Measurements from ENCODE around the gene MLLT10. TPM values are rescaled to one million over a fixed set of nuclear protein-coding genes. Genes with fewer than 3 reads are reported as not detected.

The MLLT10 gene
- total RNA-seq, 4 donors from 2014 or later, result 42.8 to 283 (median 48.5) TPM

- peak overlapping the region; percentile 58 for H3K4me3 ChIP-seq (ENCODE audit: low read depth, poor library complexity, severe bottlenecking)
- intact Hi-C loops (cut with DNase I; ENCODE audit: low total_unique reads), result loop anchor here (5.0 to 10.0 kb wide), 2 partner anchors 211 to 456 kb away; no protein-coding TSS in a partner anchor
- TF ChIP-seq CTCF (IDR thresholded peaks at IDR 0.05) (peak in 1 of 3 donors; percentile 61), POLR2A (IDR thresholded peaks at IDR 0.05) (no peak)
- DNase-seq (ENCODE audit: low spot score in 2 of 2), result peak; percentile 70 to 95
- 0% methylated on average over 36 to 46 of the region's 58 CpGs for WGBS, 2 donors
Measured at GRCh38 chr10:21495752-21496342, 38.2 kb upstream of the MLLT10 start.

GRCh38 chr10:21496343-21497176, 37.5 kb upstream of the MLLT10 start:
- peak in 1 of 2 donors; percentile 87 for DNase-seq (ENCODE audit: low spot score in 2 of 2)
- peak overlapping the region; percentile 58 for H3K4me3 ChIP-seq (ENCODE audit: low read depth, poor library complexity, severe bottlenecking)
- 1% methylated on average over 48 to 69 of the region's 72 CpGs for WGBS, 2 donors
- TF ChIP-seq CTCF (IDR thresholded peaks at IDR 0.05), result no peak
- TF ChIP-seq POLR2A (IDR thresholded peaks at IDR 0.05), result no peak
- intact Hi-C loops (cut with DNase I; ENCODE audit: low total_unique reads), result loop anchor here (5.0 to 10.0 kb wide), 2 partner anchors 212 to 456 kb away; no protein-coding TSS in a partner anchor

GRCh38 chr10:21497177-21497807, 36.7 kb upstream of the MLLT10 start:
- 2 to 4% methylated on average over 20 to 35 of the region's 37 CpGs for WGBS, 2 donors
- DNase-seq (ENCODE audit: low spot score in 2 of 2), result peak; percentile 83 to 97
- intact Hi-C loops (cut with DNase I; ENCODE audit: low total_unique reads), result loop anchor here (5.0 to 10.0 kb wide), 2 partner anchors 212 to 455 kb away; no protein-coding TSS in a partner anchor
- H3K4me3 ChIP-seq (ENCODE audit: low read depth, poor library complexity, severe bottlenecking), result peak overlapping the region; percentile 58
- TF ChIP-seq CTCF (IDR thresholded peaks at IDR 0.05), result no peak
- TF ChIP-seq POLR2A (IDR thresholded peaks at IDR 0.05), result no peak

- WGBS, 2 donors, result 90 to 92% methylated on average over 2 of the region's 2 CpGs
- intact Hi-C loops (cut with DNase I; ENCODE audit: low total_unique reads), result loop anchor here (5.0 to 10.0 kb wide), 2 partner anchors 214 to 454 kb away; no protein-coding TSS in a partner anchor
- TF ChIP-seq CTCF (IDR thresholded peaks at IDR 0.05) (no peak), POLR2A (IDR thresholded peaks at IDR 0.05) (no peak)
- DNase-seq (ENCODE audit: low spot score in 2 of 2), result no peak
- H3K4me3 ChIP-seq (ENCODE audit: low read depth, poor library complexity, severe bottlenecking), result no peak overlapping the region
Measured at GRCh38 chr10:21498377-21498776, 35.7 kb upstream of the MLLT10 start.

- intact Hi-C loops (cut with DNase I; ENCODE audit: low total_unique reads), result loop anchor here (5.0 to 10.0 kb wide), 2 partner anchors 214 to 453 kb away; no protein-coding TSS in a partner anchor
- TF ChIP-seq POLR2A (IDR thresholded peaks at IDR 0.05), result no peak
- TF ChIP-seq CTCF (IDR thresholded peaks at IDR 0.05), result no peak
- WGBS, 2 donors, result 95 to 97% methylated on average over 8 of the region's 8 CpGs
- peak in 1 of 2 donors; percentile 26 for DNase-seq (ENCODE audit: low spot score in 2 of 2)
- no peak overlapping the region for H3K4me3 ChIP-seq (ENCODE audit: low read depth, poor library complexity, severe bottlenecking)
Measured at GRCh38 chr10:21498986-21499385, 35.0 kb upstream of the MLLT10 start.

Data from lower leg skin (tissue), 4 donors.